GM10266 (cell line): ENCODE measurements around the gene BTBD10.

Experiments used
- DNase-seq: peaks from one replicate; pipeline ENCODE4 v3.0.0; 2012; ENCODE audit errors: extremely low spot score
- CTCF ChIP-seq: IDR thresholded peaks from 2 replicates; pipeline ENCODE4 v1.5.1; 2012; ENCODE audit warnings: mild to moderate bottlenecking, low read depth; ENCODE audit not compliant: control insufficient read depth, insufficient read depth; ENCODE audit errors: missing control alignments

BTBD10 gene

GRCh38 chr11:13343067-13343466 lies 120.0 kb downstream of the BTBD10 start:
- peak; percentile 31 for DNase-seq
- no peak for TF ChIP-seq CTCF

GRCh38 chr11:13341026-13341425 lies 122.0 kb downstream of the BTBD10 start:
- TF ChIP-seq CTCF, result no peak
- DNase-seq, result no peak

- TF ChIP-seq CTCF, result no peak
- no peak for DNase-seq
These were observed 123.5 kb downstream of the BTBD10 start for GRCh38 chr11:13339195-13340153.

DNA sequence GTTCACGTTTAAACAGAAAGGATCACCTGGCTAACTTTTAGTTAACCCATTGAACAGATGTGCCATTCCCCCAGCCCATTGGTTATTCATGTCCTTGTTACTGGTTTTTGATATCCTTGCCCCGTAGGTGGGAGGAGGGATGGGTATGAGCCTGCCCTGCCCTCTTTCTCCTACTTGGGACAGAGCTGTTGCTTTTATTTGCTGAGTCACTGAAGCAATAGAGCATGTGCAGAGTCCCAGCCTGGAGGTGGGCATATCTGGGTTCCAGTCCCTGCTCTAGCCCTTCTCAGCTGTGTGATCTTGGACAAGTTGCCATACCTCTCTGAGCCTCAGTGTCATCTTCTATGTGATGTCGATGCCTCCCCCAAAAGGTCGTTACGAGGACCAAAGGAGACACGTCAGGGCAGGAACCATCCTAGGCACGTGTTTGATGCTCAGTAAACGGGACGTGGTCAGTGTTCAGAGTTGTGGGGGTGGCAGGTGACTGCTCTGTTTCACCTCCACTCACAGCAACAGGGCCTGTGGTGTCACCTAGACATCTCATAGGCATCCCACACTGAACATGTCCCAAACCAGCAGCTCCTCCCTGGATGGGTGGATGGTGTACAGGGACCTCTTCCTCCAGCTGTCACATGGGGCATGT lies 124.5 kb downstream of the BTBD10 start:
- DNase-seq, result no peak
- TF ChIP-seq CTCF, result no peak

DNA sequence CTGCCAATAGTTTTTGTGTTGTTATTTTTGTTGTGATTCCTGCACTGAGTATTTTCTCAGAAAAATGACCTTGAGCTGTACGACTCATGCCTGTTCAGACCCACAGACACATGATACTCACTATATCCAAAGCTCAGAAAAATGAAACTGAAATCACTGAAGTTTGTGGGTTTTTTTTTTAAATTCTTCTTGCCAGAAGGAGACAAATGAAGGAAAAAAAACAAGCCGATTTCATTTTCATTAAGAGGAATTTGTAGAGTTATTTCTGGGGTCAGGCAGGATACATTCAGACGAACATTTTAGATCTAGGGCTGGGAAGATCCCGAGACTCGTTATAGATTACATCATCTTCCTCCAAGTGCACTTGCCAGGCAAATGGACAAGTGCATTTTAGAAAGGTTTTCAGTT lies 125.0 kb downstream of the BTBD10 start:
- TF ChIP-seq CTCF, result no peak
- DNase-seq, result no peak
